Loucy (cell line): ENCODE results near the gene CNDP1.

ENCODE experiments used
- H2AFZ ChIP-seq: fragments of 200-600 bp; sonication (generic); 2 replicates; pipeline ENCODE4 v1.6.0; 2016; ENCODE audit warnings: antibody characterized with exemption, mild to moderate bottlenecking, low read length, moderate library complexity
- H3F3A ChIP-seq: fragments of 200-600 bp; 2 replicates; pipeline ENCODE4 v1.6.0; 2016; ENCODE audit warnings: antibody characterized with exemption, low read depth, mild to moderate bottlenecking
- H3K27me3 ChIP-seq: fragments of 200-600 bp; sonication (generic); 2 replicates; pipeline ENCODE4 v1.6.1; 2014; ENCODE audit warnings: low read length, mild to moderate bottlenecking; ENCODE audit not compliant: insufficient read depth, poor library complexity, severe bottlenecking
- H3K36me3 ChIP-seq: fragments of 200-600 bp; sonication (generic); 2 replicates; pipeline ENCODE4 v1.6.1; 2016; ENCODE audit warnings: low read length; ENCODE audit not compliant: insufficient read depth
- H3K4me1 ChIP-seq: fragments of 200-600 bp; sonication (generic); 2 replicates; pipeline ENCODE4 v1.5.1; 2014; ENCODE audit warnings: low read length, mild to moderate bottlenecking; ENCODE audit not compliant: insufficient read depth, poor library complexity, severe bottlenecking
- H3K4me2 ChIP-seq: fragments of 200-600 bp; sonication (generic); 2 replicates; pipeline ENCODE4 v1.6.0; 2014; ENCODE audit warnings: antibody characterized with exemption, low read length, low read depth, mild to moderate bottlenecking; ENCODE audit not compliant: poor library complexity, severe bottlenecking
- H3K4me3 ChIP-seq: fragments of 200-600 bp; sonication (generic); 2 replicates; pipeline ENCODE4 v1.5.1; 2014; ENCODE audit warnings: low read length, mild to moderate bottlenecking, mixed read lengths; ENCODE audit not compliant: poor library complexity, severe bottlenecking
- H3K79me2 ChIP-seq: fragments of 200-600 bp; sonication (generic); 2 replicates; pipeline ENCODE4 v1.6.1; 2014; ENCODE audit warnings: low read length; ENCODE audit not compliant: insufficient read depth
- H3K9ac ChIP-seq: fragments of 200-600 bp; sonication (generic); 2 replicates; pipeline ENCODE4 v1.6.0; 2014; ENCODE audit warnings: mild to moderate bottlenecking, low read depth, low read length, moderate library complexity; ENCODE audit not compliant: poor library complexity, severe bottlenecking
- H3K9me2 ChIP-seq: fragments of 200-600 bp; sonication (generic); replicated peaks from 2 replicates; pipeline ENCODE4 v1.6.1; 2016; ENCODE audit warnings: low read depth, low read length, mixed read lengths
- H3K9me3 ChIP-seq: fragments of 200-600 bp; sonication (generic); 2 replicates; pipeline ENCODE4 v1.6.1; 2014; ENCODE audit warnings: mild to moderate bottlenecking, antibody characterized with exemption, low read length, low read depth; ENCODE audit not compliant: insufficient read depth
- H4K20me1 ChIP-seq: fragments of 200-600 bp; sonication (generic); 2 replicates; pipeline ENCODE4 v1.6.0; 2014; ENCODE audit warnings: antibody characterized with exemption, low read length, mild to moderate bottlenecking; ENCODE audit not compliant: insufficient read depth, poor library complexity, severe bottlenecking
- CTCF ChIP-seq: fragments of 200-600 bp; sonication (generic); conservative IDR thresholded peaks from 2 replicates; pipeline ENCODE4 v1.5.1; 2014; ENCODE audit warnings: mild to moderate bottlenecking, antibody characterized with exemption, low read length
- EZH2phosphoT487 ChIP-seq: fragments of 200-600 bp; IDR thresholded peaks from 2 replicates; pipeline ENCODE4 v1.6.1; 2018; ENCODE audit warnings: antibody characterized with exemption, mild to moderate bottlenecking, moderate library complexity, borderline replicate concordance

The CNDP1 gene

GRCh38 chr18:74534981-74535649, 815 bp downstream of the CNDP1 start:
- no peaks in the 10 kb centered on the region for H3K27me3 ChIP-seq
- TF ChIP-seq CTCF (no peak), EZH2phosphoT487 (no peak)
- H3K79me2 ChIP-seq: no peaks in the 10 kb centered on the region
- no peak overlapping the region for H3K4me2 ChIP-seq
- H3K4me1 ChIP-seq: no peaks in the 10 kb centered on the region
- no peaks in the 10 kb centered on the region for H3F3A ChIP-seq
- H3K4me3 ChIP-seq: no peak overlapping the region
- no peaks in the 10 kb centered on the region for H3K9me2 ChIP-seq
- no peak overlapping the region for H2AFZ ChIP-seq
- no peak overlapping the region for H3K9ac ChIP-seq
- no peaks in the 10 kb centered on the region for H4K20me1 ChIP-seq
- no peaks in the 10 kb centered on the region for H3K36me3 ChIP-seq
- no peaks in the 10 kb centered on the region for H3K9me3 ChIP-seq

GRCh38 chr18:74539289-74539688, 5.0 kb downstream of the CNDP1 start:
- H3K36me3 ChIP-seq: no peaks in the 10 kb centered on the region
- H3K4me1 ChIP-seq: no peaks in the 10 kb centered on the region
- H3K9ac ChIP-seq: no peak overlapping the region
- no peak for TF ChIP-seq EZH2phosphoT487
- TF ChIP-seq CTCF: no peak
- no peak overlapping the region for H2AFZ ChIP-seq
- H3K27me3 ChIP-seq: no peaks in the 10 kb centered on the region
- H3K9me2 ChIP-seq: no peaks in the 10 kb centered on the region
- H3K9me3 ChIP-seq: no peaks in the 10 kb centered on the region
- no peaks in the 10 kb centered on the region for H3F3A ChIP-seq
- H4K20me1 ChIP-seq: no peaks in the 10 kb centered on the region
- H3K4me2 ChIP-seq: no peak overlapping the region
- H3K79me2 ChIP-seq: no peaks in the 10 kb centered on the region
- no peak overlapping the region for H3K4me3 ChIP-seq

- no peak overlapping the region for H2AFZ ChIP-seq
- H3K4me3 ChIP-seq: no peak overlapping the region
- peak overlapping the region; percentile 19 for H3K4me2 ChIP-seq
Observed at GRCh38 chr18:74540652-74541421, 6.5 kb downstream of the CNDP1 start.

More at GRCh38 chr18:74540652-74541421, 6.5 kb downstream of the CNDP1 start:
- Histone ChIP-seq H3K79me2 (no peaks in the 10 kb centered on the region), H3K9me3 (no peaks in the 10 kb centered on the region), H3K9ac (no peak overlapping the region), H3K36me3 (no peaks in the 10 kb centered on the region), H3K27me3 (no peaks in the 10 kb centered on the region), H3F3A (no peaks in the 10 kb centered on the region), H3K4me1 (no peaks in the 10 kb centered on the region), H4K20me1 (no peaks in the 10 kb centered on the region), H3K9me2 (no peaks in the 10 kb centered on the region)
- no peak for TF ChIP-seq CTCF
- no peak for TF ChIP-seq EZH2phosphoT487
